ENCODE data around the gene NHERF2. TPM values are rescaled to one million over a fixed set of nuclear protein-coding genes. Genes with fewer than 3 reads are reported as not detected.

The NHERF2 gene
- polyA plus RNA-seq, 2 of the 4 experiments (the other 2 are of a cell fraction), result 32.3 to 35.0 TPM

DNA sequence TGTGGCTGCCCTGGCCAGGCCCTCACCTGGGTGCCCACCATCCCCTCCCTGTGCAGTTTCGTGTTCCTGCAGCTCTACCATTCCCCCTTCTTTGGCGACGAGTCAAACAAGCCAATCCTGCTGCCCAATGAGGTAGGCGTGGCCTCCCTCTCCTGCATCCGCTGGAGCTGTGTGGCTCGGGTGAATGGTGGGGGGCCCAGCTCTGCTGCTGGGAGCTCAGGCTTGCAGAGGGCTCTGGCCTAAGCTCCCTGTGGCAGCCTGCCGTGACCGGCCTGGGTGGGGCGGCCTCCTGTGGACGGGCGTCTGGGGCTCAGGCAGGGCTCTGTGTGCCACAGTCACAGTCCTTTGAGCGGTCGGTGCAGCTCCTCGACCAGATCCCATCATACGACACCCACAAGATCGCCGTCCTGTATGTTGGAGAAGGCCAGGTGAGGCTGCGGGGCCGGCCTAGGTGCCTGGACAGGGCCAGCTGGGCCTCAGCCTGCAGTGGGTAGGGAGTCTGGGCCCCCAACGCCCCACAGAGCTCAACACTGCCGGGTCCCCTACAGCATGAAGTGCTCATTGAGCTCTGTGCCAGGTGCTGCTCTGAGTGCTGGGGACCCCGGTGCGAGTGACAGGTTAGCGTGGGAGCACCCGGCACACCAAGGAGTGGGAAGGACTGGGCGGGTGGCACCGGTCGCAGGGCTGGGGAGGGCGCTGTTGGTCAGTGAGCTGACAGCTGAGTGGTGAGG lies 58.4 kb downstream of the NHERF2 start:
- no peak for FAIRE-seq

DNA sequence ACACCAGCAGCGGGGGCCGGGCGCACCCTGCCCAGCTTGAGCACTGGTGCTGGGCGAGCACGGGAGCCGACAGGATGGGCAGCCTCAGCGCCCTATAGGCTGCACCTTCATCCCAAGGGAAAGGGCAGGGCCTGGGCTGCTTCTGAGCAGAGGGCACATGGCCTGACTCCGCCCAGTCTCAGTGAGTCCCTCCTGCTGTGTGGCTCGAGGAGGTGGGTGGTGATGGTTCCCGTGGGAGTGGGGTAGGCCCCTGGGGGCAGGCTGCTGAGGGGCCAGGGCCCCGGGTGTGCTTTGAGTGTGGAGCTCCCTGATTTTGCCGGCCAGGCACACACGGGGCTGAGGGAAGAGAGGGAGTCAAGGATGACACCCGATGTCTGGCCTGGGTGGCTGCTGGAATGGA lies 59.0 kb downstream of the NHERF2 start:
- no peak for TF ChIP-seq ESRRA (IDR thresholded peaks at IDR 0.05; ENCODE audit: borderline replicate concordance, low read length)
- no peak for TF ChIP-seq CHD2 (IDR thresholded peaks at IDR 0.05; ENCODE audit: low read length, partially characterized antibody)
- no peak for TF ChIP-seq ZFP36 (IDR thresholded peaks at IDR 0.05; ENCODE audit: borderline replicate concordance, partially characterized antibody)
- TF ChIP-seq RCOR1 (IDR thresholded peaks at IDR 0.05; ENCODE audit: low read depth, low read length), result no peak
- no peak for TF ChIP-seq MAFK (IDR thresholded peaks at IDR 0.05; ENCODE audit: partially characterized antibody)
- no peak for TF ChIP-seq FOSL2 (IDR thresholded peaks at IDR 0.05)
- no peak for TF ChIP-seq FOSL2 (CRISPR knock-in tag; IDR thresholded peaks at IDR 0.05)
- TF ChIP-seq TFCP2L1 (CRISPR knock-in tag; IDR thresholded peaks at IDR 0.05), result no peak
- TF ChIP-seq FOSB (CRISPR knock-in tag; IDR thresholded peaks at IDR 0.05), result no peak
- no peak for TF ChIP-seq RAD21 (conservative IDR thresholded peaks at IDR 0.05 in 1 of 2, IDR thresholded peaks at IDR 0.05 in 1 of 2)
- Histone ChIP-seq H3K4me3 (no peak overlapping the region), H3K4me1 (no peaks in the 10 kb centered on the region; the same call in 2 of the 3 replicates), H3K4me2 (no peak overlapping the region), H3K27ac (peak overlapping the region in 1 of 2 experiments; percentile 50; a peak in 1 of 6 replicates), H3K9me3 (no peaks in the 10 kb centered on the region)
- 80% methylated on average over 11 of the region's 14 CpGs for WGBS (ENCODE audit: missing lambda C conversion rate)
- CTCF ChIA-PET, result interaction anchor here (0.9 to 2.3 kb wide), 7 partner anchors 24 to 157 kb away, joined by 3 to 9 read pairs (median 5); partner anchors contain the start of gene TSC2
- DNase-seq (ENCODE audit: low read depth in 1 of 2, low spot score in 1 of 2) (peak in 1 of 2 experiments; percentile 41), FAIRE-seq (no peak), ATAC-seq (peak; percentile 16 to 56; a peak in 3 of 6 replicates)
- POLR2A ChIA-PET, result interaction anchor here (1.1 kb wide), 1 partner anchor 69 kb away, joined by 4 read pairs; the partner anchor contains the start of gene TRAF7

More for the DNA sequence above, 58.4 kb downstream of the NHERF2 start:
- TF ChIP-seq EHF (CRISPR knock-in tag; IDR thresholded peaks at IDR 0.05), result no peak
- no peak for TF ChIP-seq ZC3H11A (IDR thresholded peaks at IDR 0.05)
- no peak for TF ChIP-seq SREBF2 (IDR thresholded peaks at IDR 0.05)
- no peak for TF ChIP-seq FOSB (CRISPR knock-in tag; IDR thresholded peaks at IDR 0.05)
- no peak for TF ChIP-seq TP53 (CRISPR knock-in tag; IDR thresholded peaks at IDR 0.05)
- TF ChIP-seq JUN (IDR thresholded peaks at IDR 0.05), result no peak
- H3K4me3 ChIP-seq, result no peak overlapping the region
- 94% methylated on average over 23 of the region's 29 CpGs for WGBS (ENCODE audit: missing lambda C conversion rate)
- H3K4me2 ChIP-seq, result no peak overlapping the region
- peak overlapping the region in 1 of 2 experiments; percentile 50; a peak in 1 of 6 replicates for H3K27ac ChIP-seq
- DNase-seq (ENCODE audit: low read depth in 1 of 2, low spot score in 1 of 2) (no peak), ATAC-seq (peak in 1 of 2 experiments; percentile 1; a peak in 2 of 6 replicates)
- ChIA-PET CTCF (interaction anchor here (0.9 to 2.3 kb wide), 9 partner anchors 24 to 156 kb away, joined by 3 to 9 read pairs (median 4); partner anchors contain the start of gene TSC2), POLR2A (interaction anchor here (1.1 kb wide), 1 partner anchor 70 kb away, joined by 4 read pairs; the partner anchor contains the start of gene TRAF7)
- H3K9me3 ChIP-seq, result no peaks in the 10 kb centered on the region
- no peaks in the 10 kb centered on the region; the same call in 2 of the 3 replicates for H3K4me1 ChIP-seq

DNA sequence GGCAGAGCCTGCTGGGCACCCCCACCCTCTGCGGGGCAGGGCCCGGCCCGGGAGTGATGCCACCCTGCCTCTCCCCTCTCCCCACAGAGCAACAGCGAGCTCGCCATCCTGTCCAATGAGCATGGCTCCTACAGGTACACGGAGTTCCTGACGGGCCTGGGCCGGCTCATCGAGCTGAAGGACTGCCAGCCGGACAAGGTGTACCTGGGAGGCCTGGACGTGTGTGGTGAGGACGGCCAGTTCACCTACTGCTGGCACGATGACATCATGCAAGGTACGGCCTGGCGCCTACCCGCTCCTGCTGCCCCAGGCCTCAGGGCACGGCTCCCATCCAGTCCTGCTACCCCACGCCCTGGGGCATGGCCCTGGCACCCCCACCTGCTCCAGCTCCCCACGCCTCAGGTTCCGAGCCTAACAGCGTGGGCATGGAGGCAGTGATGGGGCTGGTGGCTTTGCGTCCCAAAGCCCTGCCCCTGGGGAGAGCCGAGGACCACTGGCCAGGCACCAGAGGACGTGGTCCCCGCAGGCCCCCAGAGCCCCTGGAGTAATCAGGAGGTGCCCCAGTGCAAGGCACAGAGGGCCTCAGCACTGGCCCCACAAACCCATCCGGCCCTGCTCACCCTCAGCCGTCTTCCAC lies 59.5 kb downstream of the NHERF2 start:
- FAIRE-seq (no peak), DNase-seq (ENCODE audit: low read depth in 1 of 2, low spot score in 1 of 2) (no peak), ATAC-seq (no peak)
- POLR2A ChIA-PET, result interaction anchor here (1.1 kb wide), 1 partner anchor 69 kb away, joined by 4 read pairs; the partner anchor contains the start of gene TRAF7
- no peaks in the 10 kb centered on the region; the same call in 2 of the 3 replicates for H3K4me1 ChIP-seq
- no peak overlapping the region for H3K4me2 ChIP-seq
- H3K4me3 ChIP-seq, result no peak overlapping the region
- WGBS (ENCODE audit: missing lambda C conversion rate), result 91% methylated on average over 17 of the region's 27 CpGs
- peak overlapping the region in 1 of 2 experiments; percentile 50; a peak in 1 of 6 replicates for H3K27ac ChIP-seq
- CTCF ChIA-PET, result interaction anchor here (0.8 to 2.3 kb wide), 6 partner anchors 25 to 157 kb away, joined by 3 to 9 read pairs (median 4); partner anchors contain the start of gene TSC2
- no peaks in the 10 kb centered on the region for H3K9me3 ChIP-seq
- TF ChIP-seq MYC (IDR thresholded peaks at IDR 0.05; ENCODE audit: borderline replicate concordance, low read length), result no peak
- TF ChIP-seq, protein P1, sequence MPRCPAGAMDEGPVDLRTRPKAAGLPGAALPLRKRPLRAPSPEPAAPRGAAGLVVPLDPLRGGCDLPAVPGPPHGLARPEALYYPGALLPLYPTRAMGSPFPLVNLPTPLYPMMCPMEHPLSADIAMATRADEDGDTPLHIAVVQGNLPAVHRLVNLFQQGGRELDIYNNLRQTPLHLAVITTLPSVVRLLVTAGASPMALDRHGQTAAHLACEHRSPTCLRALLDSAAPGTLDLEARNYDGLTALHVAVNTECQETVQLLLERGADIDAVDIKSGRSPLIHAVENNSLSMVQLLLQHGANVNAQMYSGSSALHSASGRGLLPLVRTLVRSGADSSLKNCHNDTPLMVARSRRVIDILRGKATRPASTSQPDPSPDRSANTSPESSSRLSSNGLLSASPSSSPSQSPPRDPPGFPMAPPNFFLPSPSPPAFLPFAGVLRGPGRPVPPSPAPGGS (IDR thresholded peaks at IDR 0.05), result no peak
- TF ChIP-seq, protein P2, sequence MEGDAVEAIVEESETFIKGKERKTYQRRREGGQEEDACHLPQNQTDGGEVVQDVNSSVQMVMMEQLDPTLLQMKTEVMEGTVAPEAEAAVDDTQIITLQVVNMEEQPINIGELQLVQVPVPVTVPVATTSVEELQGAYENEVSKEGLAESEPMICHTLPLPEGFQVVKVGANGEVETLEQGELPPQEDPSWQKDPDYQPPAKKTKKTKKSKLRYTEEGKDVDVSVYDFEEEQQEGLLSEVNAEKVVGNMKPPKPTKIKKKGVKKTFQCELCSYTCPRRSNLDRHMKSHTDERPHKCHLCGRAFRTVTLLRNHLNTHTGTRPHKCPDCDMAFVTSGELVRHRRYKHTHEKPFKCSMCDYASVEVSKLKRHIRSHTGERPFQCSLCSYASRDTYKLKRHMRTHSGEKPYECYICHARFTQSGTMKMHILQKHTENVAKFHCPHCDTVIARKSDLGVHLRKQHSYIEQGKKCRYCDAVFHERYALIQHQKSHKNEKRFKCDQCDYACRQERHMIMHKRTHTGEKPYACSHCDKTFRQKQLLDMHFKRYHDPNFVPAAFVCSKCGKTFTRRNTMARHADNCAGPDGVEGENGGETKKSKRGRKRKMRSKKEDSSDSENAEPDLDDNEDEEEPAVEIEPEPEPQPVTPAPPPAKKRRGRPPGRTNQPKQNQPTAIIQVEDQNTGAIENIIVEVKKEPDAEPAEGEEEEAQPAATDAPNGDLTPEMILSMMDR (IDR thresholded peaks at IDR 0.05), result no peak
- no peak for TF ChIP-seq CHD4 (IDR thresholded peaks at IDR 0.05; ENCODE audit: borderline replicate concordance)
- TF ChIP-seq HDAC2 (IDR thresholded peaks at IDR 0.05), result no peak
- TF ChIP-seq HOXB13 (CRISPR knock-in tag; IDR thresholded peaks at IDR 0.05; ENCODE audit: low read depth), result no peak
- no peak for TF ChIP-seq KDM5A (IDR thresholded peaks at IDR 0.05)
- no peak for TF ChIP-seq RNF2 (IDR thresholded peaks at IDR 0.05; ENCODE audit: borderline replicate concordance, low read depth)
- TF ChIP-seq EHMT2 (IDR thresholded peaks at IDR 0.05; ENCODE audit: low read depth), result no peak
- TF ChIP-seq PHF8 (IDR thresholded peaks at IDR 0.05; ENCODE audit: borderline replicate concordance, low read depth), result no peak
- TF ChIP-seq CBX2 (IDR thresholded peaks at IDR 0.05; ENCODE audit: borderline replicate concordance, low read depth), result no peak
- TF ChIP-seq, protein P3, sequence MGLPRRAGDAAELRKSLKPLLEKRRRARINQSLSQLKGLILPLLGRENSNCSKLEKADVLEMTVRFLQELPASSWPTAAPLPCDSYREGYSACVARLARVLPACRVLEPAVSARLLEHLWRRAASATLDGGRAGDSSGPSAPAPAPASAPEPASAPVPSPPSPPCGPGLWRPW (IDR thresholded peaks at IDR 0.05), result no peak
- TF ChIP-seq EP300 (IDR thresholded peaks at IDR 0.05), result no peak
- no peak for TF ChIP-seq MAFK (IDR thresholded peaks at IDR 0.05; ENCODE audit: partially characterized antibody)
- TF ChIP-seq JUN (IDR thresholded peaks at IDR 0.05), result no peak
